GM19452 (cell line): ENCODE measurements around the gene TFCP2.
"Not testable (repeated sequence)": the region's sequence is repeated elsewhere in the genome, so short reads cannot be mapped to it uniquely, and the experiment has no call there.

ENCODE experiments used
- ATAC-seq: cut with Tn5 transposase; IDR thresholded peaks from one replicate; pipeline ENCODE4 v1.9.1; 2021; ENCODE audit not compliant: unreplicated experiment

Gene TFCP2, protein sequence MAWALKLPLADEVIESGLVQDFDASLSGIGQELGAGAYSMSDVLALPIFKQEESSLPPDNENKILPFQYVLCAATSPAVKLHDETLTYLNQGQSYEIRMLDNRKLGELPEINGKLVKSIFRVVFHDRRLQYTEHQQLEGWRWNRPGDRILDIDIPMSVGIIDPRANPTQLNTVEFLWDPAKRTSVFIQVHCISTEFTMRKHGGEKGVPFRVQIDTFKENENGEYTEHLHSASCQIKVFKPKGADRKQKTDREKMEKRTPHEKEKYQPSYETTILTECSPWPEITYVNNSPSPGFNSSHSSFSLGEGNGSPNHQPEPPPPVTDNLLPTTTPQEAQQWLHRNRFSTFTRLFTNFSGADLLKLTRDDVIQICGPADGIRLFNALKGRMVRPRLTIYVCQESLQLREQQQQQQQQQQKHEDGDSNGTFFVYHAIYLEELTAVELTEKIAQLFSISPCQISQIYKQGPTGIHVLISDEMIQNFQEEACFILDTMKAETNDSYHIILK

DNA sequence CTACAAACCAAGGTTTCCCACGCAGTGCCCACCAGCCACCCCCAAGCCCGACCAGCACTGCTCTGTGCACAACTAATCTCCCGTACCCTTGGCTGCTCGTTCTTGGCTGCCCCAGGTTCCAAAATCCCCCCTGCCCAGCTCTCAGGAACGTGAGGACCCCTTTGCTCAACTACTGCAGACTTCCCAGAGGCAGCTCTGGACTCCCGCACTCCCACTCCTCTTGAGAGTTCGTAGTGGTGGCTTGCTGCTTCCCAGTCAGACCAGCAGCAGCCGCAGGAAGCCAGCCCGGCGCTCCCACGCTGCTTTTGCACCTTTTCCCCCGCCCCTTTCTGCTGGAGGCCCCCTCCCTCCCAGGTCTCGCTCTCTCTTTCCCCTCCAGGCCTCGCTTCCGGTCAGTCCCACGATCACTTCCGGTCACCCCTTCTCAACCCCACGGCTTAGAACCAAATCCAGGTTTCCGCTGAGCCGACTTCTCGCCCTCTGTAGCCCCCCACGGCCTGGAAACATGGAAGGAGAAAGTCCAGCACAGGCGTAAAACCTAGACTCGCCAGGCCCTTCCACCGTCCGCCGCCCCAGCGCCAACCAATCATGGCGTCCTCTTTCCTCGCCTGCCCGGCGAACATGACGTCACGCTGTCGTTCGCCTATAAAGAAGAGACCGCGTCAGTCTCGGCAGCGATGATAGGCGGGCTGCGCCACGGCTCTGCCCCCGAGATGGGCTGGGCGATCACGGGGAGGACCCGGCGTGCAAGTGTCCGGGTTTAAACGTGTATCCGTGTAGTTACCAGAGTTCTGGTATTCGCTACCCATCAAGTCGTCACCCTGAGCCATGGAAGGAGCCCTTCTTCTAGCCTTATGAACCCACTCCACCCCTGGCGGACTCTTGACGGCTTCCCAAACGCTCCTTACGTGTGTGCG is at the start of gene TFCP2:
Gene TFCP2, minus strand, starts transcription at position 621 of the 917 bp plus-strand sequence. CDS start 713 bp downstream, outside the sequence.
- peak; percentile 92 for ATAC-seq

GRCh38 chr12:51222461-51222860 is 49.5 kb upstream of the TFCP2 start:
- no peak for ATAC-seq

DNA sequence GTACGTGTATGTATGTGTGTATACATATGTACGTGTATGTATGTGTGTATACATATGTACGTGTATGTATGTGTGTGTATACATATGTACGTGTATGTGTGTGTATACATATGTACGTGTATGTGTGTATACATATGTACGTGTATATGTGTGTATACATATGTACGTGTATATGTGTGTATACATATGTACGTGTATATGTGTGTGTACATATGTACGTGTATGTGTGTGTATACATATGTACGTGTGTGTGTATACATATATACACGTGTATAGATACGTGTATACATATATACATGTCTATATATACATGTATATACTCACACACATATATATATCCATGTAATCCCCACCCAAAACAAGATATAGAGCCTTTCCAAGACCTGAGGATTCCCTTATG is 46.9 kb upstream of the TFCP2 start:
- not testable (repeated sequence) for ATAC-seq

DNA sequence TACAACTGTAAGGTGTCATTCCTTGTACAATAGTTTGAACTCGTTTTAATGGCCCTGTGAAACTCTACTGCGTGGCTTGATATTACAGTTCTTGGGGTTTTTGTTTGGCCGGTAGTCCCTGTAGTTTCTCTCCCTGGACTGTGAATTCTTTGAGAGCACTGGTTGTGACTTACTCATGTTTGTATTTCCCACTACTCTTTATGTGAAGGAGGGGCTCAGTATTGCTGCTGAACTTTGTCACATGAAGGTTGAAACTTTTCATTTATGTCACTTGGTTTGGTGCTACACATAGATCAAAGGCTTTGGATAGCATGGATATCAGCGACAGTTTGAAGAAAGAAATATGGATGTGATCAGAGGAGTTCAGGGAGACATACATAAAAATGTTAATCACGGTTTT is 46.4 kb upstream of the TFCP2 start:
- no peak for ATAC-seq

- ATAC-seq = no peak
These were observed 45.7 kb upstream of the TFCP2 start for GRCh38 chr12:51218607-51219161.

DNA sequence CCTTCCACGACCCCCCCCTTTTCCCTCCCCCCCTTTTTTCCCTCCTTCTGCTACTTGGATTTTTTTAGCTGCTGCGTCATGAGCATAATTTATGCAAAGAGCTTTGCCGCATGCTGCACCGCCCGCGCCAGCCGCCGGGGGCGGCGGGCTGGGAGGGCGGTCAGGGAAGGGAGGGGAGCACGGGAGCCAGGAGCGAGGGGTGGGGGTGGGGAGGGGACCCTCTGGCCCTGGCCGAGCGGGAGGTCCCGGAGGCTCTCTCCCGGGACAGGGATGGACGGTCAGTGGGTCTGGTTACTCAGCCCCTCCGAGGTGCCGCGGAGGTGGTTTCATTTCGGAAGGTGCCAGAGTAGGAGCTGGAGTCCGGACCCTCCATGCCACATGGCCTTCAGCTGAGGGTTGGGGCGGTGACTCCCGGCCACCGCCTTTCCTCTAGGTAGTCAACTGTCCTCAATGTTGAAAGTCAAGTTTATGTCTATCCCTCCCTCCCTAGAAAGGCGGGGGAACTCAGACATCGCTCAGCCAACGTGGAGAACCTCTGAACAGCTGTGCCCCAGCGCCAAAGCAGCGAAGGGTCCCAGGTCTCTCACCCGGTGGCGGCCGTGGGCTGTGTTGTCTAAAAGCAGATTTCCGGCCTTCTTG is 45.2 kb upstream of the TFCP2 start, which contains the start of gene POU6F1:
Gene POU6F1, minus strand, starts transcription at position 95 of the 639 bp plus-strand sequence. CDS start 11,226 bp downstream, outside the sequence.
- peak; percentile 73 for ATAC-seq

DNA sequence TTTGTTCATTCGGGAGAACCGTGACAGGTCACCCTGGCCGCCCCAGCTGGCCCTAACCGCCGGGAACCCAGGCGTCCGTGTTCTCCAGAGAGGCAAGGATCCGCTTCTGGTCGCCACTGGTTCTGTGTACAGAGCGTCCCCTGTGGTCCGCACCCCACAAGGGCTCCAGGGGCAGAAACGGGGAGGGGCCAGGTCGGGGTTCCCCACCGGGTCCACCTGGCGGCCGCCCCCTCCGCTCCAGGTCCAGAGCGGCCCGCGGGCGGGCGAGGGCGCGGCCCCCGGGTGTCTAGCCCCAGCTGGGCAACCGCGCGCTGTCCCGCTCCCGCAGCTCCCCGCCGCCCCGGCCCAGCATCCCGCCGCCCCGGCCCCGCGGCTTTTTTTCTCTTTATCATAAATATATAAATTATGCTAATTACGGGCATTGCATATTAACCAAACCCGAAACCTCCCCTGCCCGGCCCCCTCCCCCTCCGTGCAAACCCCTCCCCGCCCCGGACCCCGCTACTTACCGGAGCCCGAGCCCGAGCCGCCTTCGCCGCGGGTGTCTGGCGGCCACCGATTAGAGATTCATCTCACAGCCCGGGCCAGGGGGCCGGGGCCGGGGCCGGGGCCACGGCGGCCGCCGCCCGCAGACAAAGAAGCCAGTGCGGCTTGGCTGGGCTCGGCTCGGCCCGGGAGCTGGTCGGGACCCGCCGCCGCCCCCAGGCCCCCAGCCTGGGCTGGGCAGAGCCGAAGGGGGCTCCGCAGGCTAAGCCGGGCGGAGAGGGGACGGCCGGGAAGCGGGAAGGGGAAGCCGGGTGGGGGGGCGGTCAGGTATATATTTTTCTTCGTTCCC is 44.4 kb upstream of the TFCP2 start:
- peak; percentile 26 for ATAC-seq

GRCh38 chr12:51216642-51217041 is 43.7 kb upstream of the TFCP2 start:
- ATAC-seq = no peak

DNA sequence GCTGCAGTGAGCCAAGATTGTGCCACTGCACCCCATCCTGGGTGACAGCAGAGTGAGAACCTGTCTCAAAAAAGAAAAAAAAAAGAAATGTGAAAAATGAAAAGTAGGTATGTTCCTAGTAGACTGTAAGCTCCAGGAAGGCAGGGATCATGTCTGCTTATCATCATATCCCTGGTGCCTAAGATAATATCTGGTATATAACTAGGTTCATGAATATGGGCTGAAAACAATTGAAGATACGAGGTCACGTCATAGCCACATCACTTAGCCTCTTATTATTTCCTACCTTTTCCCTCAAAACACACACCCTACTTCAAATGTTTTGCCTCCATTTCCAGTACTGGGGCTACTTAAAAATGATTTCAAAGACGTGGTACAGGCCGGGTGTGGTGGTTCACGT is 42.0 kb upstream of the TFCP2 start:
- ATAC-seq = no peak

DNA sequence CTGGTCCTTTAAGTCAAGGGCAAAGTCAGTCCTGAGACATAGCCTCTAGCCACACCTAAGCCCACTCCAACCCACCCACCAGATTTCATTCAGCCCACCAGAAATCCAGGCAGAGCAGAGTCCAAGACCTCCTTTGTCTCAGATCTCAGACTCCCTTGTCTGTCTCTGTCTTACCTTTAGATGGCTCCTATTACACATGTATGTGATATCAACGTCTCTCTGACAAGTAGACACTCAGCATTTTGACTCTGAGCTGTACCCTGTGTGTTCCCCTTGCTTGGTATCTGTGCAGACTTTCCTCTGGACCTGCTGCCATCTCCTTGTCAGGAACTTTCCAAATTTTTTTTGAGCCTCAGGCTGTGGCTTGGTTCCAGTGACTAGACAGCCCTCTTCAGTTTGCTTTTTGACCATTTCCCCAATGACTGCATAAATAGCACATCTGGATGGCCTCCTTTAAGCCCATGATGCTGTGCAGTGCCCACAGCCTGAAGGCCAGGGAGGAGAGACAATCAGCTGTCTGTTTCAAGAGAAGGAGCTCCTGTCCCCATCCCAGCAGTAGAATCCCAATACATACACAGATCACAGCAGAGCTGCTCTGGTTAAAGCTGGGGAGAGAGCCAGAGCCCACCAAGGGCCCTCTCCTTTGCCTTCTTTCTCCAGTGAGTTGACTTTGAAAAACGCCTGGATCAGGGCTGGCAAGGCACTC is 37.9 kb upstream of the TFCP2 start:
- no peak for ATAC-seq

DNA sequence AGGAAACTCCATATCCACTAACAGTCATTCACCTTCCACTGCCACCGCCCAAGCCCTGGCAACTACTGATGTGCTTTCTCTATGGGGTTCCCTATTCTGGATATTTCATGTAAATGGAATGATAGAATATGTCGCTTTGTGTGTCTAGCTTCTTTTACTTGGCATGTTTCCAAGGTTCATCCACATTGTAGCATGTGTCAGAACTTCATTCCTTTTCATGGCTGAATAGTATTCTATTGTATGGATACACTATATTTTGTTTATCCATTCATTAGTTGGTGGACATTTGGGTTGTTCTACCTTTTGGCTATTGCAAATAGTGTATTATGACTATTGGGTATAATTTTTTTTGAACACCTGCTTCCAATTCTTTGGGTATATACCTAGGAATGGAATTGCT is 36.3 kb upstream of the TFCP2 start:
- no peak for ATAC-seq

GRCh38 chr12:51208016-51208660 is 35.2 kb upstream of the TFCP2 start:
- ATAC-seq = no peak

DNA sequence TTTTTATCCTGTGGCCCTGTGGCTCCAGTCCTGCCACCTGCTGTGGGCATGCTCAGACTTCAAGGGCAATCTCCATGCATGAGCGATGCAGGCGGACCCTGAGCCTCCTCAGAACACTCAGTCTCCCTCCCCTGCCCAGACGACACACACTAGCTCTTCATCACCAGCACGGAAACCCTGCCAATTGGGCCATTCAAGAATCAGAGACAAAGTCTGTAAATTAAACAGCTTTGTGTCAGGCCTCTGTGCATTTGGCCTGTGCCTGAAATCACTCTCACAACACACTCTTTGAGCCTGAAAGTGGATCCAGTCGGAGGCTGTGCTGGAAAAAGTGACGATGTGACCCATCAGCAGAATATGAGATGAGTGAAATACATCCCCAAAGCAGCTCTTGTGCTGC is 32.4 kb upstream of the TFCP2 start:
- no peak for ATAC-seq

- no peak for ATAC-seq
These were observed 29.8 kb upstream of the TFCP2 start for GRCh38 chr12:51202718-51203117.

DNA sequence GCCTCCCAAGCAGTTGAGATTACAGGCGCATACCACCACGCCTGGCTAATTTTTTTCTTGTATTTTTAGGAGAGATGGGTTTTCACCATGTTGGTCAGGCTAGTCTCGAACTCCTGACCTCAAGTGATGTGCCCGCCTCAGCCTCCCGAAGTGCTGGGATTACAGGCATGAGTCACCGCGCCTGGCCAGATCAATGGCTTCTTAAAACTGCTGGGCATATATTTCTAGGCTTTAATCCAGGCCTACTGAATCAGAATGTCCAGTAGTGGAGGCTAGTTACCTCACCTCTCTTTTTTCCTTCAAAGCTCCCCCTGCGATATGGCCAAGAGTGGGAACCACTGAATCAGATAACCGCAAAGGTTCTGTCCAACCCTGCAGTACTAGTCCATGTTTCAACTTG is 27.9 kb upstream of the TFCP2 start:
- no peak for ATAC-seq

GRCh38 chr12:51200156-51200555 is 27.2 kb upstream of the TFCP2 start:
- no peak for ATAC-seq

DNA sequence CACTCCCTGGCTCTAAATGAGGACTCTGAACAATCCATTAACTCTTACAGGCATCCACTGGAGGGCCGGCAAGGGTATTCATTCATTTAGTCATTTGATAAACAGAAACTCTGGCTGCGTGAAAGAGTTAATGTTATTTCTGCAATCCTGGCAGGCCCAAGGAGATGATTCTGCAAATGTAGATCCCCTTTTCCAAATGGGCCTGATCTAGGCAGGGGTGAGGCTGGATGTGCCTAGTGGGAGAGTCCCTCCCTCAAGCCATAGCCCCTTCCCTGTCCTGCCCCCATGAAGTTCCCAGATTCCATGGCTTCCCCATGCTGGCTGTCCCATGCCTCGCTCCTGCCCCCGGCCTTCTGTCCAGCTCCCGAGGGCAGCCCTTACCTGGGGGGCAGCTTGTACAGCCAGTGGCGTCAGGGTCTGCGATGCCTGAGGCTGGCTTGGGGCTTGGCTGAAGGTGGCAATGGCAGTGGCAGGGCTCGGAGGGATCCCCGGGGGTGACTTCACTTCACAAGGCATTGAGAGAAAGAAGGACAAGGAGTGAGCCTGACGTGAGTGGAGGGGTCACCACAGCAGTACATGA is 26.5 kb upstream of the TFCP2 start:
- ATAC-seq = no peak

- ATAC-seq = no peak
These were observed 25.8 kb upstream of the TFCP2 start for GRCh38 chr12:51198568-51199365.
